GM18907 (cell line): Measurements from ENCODE around the gene PLA2G4D.
"Not testable (repeated sequence)": the region's sequence is repeated elsewhere in the genome, so short reads cannot be mapped to it uniquely, and the experiment has no call there.

Experiments used
- ATAC-seq: cut with Tn5 transposase; IDR thresholded peaks from one replicate; pipeline ENCODE4 v1.9.1; 2021; ENCODE audit warnings: mild to moderate bottlenecking, moderate library complexity; ENCODE audit not compliant: unreplicated experiment

The PLA2G4D gene

DNA sequence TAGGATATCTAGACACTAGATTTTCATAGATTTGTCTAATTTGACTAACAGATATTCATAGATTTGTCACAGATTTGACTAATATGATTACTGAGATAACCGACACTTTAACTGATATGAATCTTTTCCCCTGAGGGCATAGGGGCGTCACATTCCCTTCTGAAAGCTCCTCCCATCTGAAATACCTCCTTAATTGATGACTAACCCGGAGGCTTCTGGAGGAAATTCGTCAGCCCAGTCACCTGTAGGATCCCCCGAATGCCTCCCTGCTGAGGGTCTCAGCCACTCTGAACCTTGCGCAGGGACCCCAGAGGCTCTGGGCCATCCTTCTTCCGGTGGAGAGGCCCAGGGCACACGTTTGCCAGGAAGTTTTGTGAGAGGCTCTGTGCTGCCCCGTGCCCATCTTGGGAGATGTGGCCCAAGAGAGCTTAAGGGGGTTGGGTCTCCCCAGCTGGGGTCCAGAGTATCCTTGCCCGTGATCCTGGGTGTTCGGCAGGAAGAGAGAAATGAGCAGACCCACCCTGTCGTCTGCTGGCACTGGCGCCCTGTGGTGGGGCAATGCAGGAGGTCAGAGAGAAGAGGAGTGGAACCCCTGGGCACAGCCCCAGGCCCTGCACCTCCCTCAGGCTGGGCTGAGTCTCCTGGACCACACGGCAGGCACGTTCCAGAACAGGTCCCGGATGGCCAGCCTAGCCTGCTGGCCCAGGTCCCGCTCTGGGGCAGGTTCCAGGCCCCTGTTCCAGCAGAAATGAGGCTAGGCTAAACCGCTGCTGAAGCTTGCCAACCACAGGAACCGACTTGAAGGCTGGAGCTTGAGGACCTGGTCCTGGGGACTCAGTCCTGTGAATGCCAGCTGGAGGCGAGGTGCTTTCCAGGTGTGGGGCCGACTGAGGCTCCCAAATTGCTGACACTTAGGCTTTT lies 1.7 kb downstream of the PLA2G4D start:
- no peak for ATAC-seq

DNA sequence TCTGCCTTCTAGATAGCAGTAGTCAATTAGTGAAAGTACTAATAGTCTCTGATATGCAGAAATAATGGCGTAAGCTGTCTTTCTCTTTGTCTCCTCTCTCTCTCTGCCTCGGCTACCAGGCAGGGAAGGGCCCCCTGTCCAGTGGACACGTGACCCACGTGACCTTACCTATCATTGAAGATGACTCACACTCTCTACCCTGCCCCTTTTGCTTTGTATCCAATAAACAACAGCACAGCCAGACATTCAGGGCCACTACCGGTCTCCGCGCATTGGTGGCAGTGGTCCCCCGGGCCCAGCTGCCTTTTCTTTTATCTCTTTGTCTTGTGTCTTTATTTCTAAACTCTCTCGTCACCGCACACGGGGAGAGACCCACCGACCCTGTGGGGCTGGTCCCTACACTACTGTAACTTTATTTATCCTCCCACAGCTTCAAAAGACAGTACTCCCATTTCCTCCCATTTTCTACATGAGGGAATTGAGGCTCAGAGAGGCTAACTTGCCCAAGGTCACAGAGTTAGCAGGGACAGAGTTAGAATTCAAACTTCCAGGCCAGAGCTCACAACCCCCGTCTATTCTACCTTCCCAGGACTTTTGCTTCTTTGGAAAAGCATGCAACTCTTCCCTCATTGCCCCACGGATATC lies 2.5 kb downstream of the PLA2G4D start:
- not testable (repeated sequence) for ATAC-seq

GRCh38 chr15:42090781-42091180 lies 3.6 kb downstream of the PLA2G4D start:
- no peak for ATAC-seq

DNA sequence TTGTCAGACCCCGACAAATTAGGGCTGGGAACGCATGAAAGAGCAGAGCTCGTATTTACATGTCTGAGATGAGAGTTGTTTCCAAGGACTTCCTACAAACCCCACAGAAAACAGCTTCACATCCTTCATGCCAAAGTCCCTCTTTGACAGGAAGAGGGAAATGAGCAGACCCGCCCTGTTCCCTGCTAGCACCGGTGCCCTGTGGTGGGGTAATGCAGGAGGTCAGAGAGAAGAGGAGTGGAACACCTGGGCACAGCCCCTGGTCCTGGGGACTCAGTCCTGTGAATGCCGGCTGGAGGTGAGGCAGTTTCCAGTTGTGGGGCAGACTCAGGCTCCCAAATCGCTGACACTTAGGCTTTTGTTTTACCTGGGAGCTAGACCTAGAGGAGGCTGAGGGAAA lies 4.0 kb downstream of the PLA2G4D start:
- ATAC-seq = no peak

DNA sequence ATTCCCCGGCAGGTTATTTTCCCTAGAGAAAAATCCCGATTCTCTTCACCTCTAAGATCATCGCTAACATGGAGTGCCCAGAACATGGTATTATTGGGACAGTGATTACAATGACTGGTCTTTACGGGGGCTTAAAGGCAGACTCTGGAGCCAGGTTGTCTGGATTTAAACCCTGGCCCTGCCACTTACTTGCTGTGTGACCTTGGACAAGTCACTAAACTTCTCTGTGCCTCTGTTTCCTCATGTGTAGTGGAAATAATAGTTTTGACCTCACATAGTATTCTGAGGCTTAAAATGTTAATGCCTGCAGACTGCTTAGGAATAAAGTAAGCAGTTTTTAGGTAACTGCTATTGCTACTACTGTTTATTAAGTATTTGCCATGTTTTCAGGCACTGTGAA lies 4.4 kb downstream of the PLA2G4D start:
- ATAC-seq = no peak

- no peak for ATAC-seq
Observed at GRCh38 chr15:42088801-42089640, 5.3 kb downstream of the PLA2G4D start.

DNA sequence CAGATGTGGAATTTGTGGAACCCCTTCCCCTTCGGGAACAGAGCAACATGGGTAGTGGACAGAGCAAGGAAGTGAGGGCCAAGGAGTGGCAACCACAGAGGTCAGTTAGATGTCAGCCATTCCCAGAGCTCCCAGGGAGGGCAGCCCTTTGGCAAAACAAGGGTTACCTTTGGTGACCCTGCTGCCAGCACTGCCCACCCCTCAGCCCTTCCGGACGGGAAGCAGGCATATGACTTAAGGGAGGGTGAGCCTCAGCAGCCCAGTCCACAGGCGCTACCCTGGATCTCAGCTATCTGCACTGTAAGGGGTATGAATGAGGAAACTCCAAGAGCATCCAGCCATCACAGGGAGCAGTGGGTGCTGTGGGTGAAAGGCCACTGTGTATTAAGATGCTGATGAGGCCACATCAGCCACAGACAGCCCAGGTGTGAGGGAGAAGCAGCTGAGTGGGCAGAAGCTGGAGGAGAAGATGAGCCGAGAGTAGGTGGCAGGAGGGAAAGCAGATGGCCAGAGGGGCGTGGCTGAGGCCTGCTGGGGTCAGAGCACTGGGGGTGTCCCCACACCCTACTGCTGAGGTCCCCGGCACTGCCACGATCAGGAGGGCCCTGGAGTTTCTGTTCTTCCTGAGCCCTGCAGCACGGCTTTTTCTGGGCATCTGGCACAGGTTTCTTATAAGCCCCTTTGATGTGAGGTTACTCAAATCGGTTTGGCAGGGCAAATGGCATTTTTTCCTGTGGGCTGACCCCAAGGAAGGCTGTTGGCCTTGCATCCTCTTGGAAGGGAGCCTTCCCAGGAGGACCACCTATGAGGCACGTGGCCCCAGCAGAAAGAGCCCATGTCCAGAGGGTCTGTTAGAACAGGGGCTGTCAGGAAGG lies 6.2 kb downstream of the PLA2G4D start:
- no peak for ATAC-seq

GRCh38 chr15:42087460-42087859 lies 6.9 kb downstream of the PLA2G4D start:
- no peak for ATAC-seq

- no peak for ATAC-seq
Observed at GRCh38 chr15:42085721-42086120, 8.6 kb downstream of the PLA2G4D start.

GRCh38 chr15:42085236-42085605 lies 9.1 kb downstream of the PLA2G4D start:
- ATAC-seq = no peak

DNA sequence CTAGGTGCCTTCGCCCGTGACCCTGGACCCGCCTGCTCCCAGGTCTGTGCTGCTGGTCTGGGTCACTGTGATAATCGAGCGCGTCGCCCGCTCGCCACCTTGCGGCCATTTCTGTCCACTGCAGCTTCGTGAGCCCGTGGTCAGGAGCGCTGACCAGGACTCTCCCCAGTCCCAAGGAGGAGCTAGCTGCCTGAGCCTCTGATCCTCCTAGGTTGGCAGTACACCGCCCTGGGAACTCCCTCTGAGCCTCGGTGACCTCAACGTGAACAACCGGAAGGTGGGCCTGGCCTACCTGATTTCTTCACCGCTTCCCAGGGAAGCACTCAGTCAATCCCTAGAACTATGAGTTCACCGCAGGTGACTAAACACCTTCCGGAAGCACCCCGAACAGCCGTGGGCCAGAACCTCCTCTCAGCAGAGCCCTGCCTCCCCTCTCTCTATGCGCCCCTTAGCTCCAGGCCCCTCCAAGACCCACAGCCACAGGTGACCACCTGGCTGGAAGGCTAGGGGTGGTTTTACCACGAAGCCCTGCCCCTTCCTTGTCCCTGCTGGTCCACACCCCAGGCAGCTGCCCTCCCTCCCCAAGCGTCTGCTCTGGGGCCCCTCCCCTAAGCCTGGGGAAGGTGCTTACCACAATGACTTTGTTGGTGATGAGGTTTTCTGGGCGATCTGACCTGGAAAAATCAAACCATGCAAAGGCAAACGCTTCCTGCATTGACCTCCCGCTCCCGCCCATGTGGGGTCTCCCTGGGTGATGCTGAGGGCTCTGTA lies 9.7 kb downstream of the PLA2G4D start:
- no peak for ATAC-seq

- no peak for ATAC-seq
Observed at GRCh38 chr15:42083916-42084315, 10.4 kb downstream of the PLA2G4D start.

GRCh38 chr15:42083605-42083908 lies 10.8 kb downstream of the PLA2G4D start:
- no peak for ATAC-seq

DNA sequence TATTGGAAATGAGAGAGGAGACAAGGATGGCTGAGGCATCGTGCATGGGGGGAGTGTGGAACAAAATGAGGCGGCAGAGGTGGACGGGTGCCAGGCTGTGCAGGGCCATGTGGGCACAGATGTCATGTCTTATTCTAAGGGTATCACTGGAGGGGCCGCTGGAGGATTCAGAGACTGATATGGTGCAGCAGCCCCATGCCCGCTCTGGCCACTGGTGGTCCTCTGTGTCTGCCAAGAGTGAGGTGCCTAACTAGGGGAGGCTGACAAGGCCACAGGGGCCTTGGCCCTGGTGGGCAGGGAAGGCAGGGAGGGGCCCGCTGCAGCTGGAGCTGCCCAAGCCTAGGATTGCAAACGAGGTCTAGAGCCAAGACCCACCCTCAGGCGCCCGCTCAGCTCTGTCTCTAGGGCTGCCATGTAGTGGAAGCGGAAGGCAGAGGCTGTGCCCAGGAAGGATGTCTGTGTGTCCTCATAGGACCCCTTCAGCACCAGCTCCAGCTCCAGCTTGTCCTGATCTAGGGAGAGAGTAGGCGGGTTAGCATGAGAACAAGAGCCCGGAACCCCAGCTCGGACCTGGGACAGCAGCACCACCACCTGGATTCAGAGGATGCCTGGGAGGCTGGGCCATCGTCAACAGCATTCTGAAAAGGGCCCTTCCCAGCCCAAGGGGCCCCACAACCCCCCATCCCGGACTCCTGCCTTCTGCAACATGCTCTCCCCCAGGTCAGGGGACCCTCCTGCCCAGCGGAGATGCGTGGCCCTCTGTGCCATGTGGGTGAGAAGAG lies 11.3 kb downstream of the PLA2G4D start:
- no peak for ATAC-seq

DNA sequence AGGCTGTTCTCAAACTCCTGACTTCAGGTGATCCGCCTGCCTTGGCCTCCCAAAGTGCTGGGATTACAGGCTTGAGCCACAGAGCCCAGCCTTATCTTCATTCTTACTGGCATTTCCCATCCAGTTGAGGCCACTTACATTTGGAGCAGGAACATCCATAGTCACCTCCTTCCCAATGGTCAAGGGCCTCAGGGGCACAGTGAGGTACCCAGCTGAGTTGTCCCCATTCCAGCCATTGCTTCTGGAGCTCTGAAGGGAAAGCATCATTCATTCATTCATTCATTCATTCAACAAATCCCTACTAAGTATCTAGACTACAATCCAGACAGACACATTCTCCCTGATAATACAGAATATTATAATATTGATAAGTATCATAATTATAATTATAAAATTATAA lies 12.2 kb downstream of the PLA2G4D start:
- no peak for ATAC-seq

DNA sequence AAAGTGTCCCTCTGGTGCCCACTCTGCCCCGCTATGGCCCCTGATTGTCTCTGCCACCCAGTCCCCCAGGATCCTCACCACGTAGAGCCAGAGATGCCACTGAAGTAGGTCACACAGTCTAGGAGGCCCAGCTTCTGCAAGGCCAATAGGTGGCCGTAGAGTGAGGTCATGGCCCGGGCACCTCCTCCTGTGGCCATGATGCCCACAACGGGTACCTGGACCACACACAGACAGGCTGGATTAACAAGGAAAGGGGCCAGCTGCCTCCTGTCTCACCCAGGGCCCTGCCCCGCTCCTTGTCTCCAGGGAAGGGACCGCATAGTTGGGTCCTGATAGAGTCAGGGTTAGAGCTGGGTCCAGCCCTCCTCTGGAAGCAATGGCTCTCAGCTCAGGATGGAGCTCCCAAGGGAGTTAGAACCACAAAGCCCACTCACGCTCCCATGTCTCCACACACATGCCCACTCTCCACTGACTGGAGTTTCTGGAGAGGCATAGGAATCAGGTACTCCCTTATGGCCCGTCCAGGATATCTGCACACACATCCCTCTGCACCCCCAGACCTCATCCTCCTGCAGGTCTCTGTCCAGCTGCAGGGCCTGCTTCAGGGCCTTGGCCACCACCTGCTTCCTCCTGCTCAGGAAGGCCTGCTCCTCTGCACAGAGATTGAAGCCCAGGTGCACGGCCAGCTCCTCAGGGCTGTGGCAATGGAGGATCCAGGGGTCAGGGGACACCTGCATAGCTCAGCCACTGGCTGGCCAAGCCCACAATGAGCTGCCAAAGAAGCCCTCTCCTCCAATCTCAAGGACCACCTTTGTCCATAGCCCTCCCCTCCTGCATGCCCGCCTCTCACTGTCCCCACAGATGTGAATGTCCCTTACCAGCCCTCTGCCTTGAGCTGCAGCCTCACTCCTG lies 13.2 kb downstream of the PLA2G4D start:
- ATAC-seq = no peak

GRCh38 chr15:42080186-42080918 lies 14.0 kb downstream of the PLA2G4D start:
- no peak for ATAC-seq
